H1 (cell line): ENCODE results near the gene ARID5B. TPM values are rescaled to one million over a fixed set of nuclear protein-coding genes. Genes with fewer than 3 reads are reported as not detected.

ENCODE experiments used
- CTCF ChIA-PET: fragments of 300-600 bp; sonication (Branson Sonifier 250); formaldehyde crosslinking; loops from one replicate; lab custom pipeline; 2021; ENCODE audit not compliant: partially characterized antibody; lab: Charles Lee
- POLR2A ChIA-PET: fragments of 300-600 bp; sonication (Branson Sonifier 250); formaldehyde crosslinking; loops from one replicate; lab custom pipeline; 2021; ENCODE audit warnings: inconsistent platforms; ENCODE audit not compliant: partially characterized antibody; lab: Charles Lee
- DNase-seq, 2 experiments: peaks; one replicate each; pipeline versions ENCODE4 v3.0.0 to v3.0.0-alpha.2; 2010 to 2022; ENCODE audit warnings: low spot score in 2 of 2, low read depth in 1 of 2, mixed read lengths in 1 of 2
- FAIRE-seq: peaks from 2 replicates; lab custom pipeline; 2011; peaks lifted over from hg19 to GRCh38; lab: Jason Lieb, UNC
- H2AFZ ChIP-seq: 2 replicates; pipeline ENCODE4 v1.8.1; 2012; ENCODE audit warnings: low read length, inconsistent platforms
- H2AK5ac ChIP-seq: 2 replicates; pipeline ENCODE4 v1.6.1; 2013; ENCODE audit warnings: low read depth, low read length
- H2BK120ac ChIP-seq: replicated peaks from 2 replicates; pipeline ENCODE3; 2013; ENCODE audit warnings: low read depth, low read length, inconsistent platforms
- H2BK12ac ChIP-seq: 2 replicates; pipeline ENCODE4 v1.6.1; 2013; ENCODE audit warnings: low read depth, low read length
- H2BK15ac ChIP-seq: 2 replicates; pipeline ENCODE4 v1.6.1; 2013; ENCODE audit warnings: low read length
- H2BK20ac ChIP-seq: 2 replicates; pipeline ENCODE4 v1.6.1; 2013; ENCODE audit warnings: low read length
- H2BK5ac ChIP-seq: 2 replicates; pipeline ENCODE4 v1.6.1; 2013; ENCODE audit warnings: low read depth, low read length
- H3K14ac ChIP-seq: 2 replicates; pipeline ENCODE4 v1.6.1; 2013; ENCODE audit warnings: inconsistent platforms; ENCODE audit not compliant: insufficient read length
- H3K18ac ChIP-seq: 2 replicates; pipeline ENCODE4 v1.6.1; 2013; ENCODE audit warnings: low read length; ENCODE audit errors: extremely low read depth
- H3K23ac ChIP-seq: 2 replicates; pipeline ENCODE4 v1.6.1; 2013; ENCODE audit warnings: inconsistent platforms; ENCODE audit not compliant: insufficient read length
- H3K23me2 ChIP-seq: 2 replicates; pipeline ENCODE4 v1.6.1; 2013; ENCODE audit warnings: low read depth, low read length
- H3K27ac ChIP-seq: 2 replicates; pipeline ENCODE4 v1.6.1; 2011; ENCODE audit warnings: low read depth, low read length, inconsistent platforms
- H3K27me3 ChIP-seq, 4 experiments: replicated peaks in 1 of 4; 1 replicate in 1 of 4; 2 replicates in 3 of 4; pipeline versions ENCODE4 v1.6.1 to v1.8.1; 2011 to 2013; ENCODE audit warnings: low read length in 3 of 4, mild to moderate bottlenecking in 3 of 4, inconsistent platforms in 2 of 4, mixed read lengths in 2 of 4, moderate library complexity in 1 of 4; ENCODE audit not compliant: control insufficient read depth in 3 of 4, insufficient read depth in 3 of 4; ENCODE audit errors: extremely low read depth in 1 of 4
- H3K36me3 ChIP-seq, 4 experiments: 2 replicates each; pipeline versions ENCODE4 v1.6.1 to v1.8.1; 2011 to 2013; ENCODE audit warnings: mild to moderate bottlenecking in 4 of 4, low read length in 3 of 4, moderate library complexity in 2 of 4, control low read depth in 1 of 4, inconsistent platforms in 1 of 4; ENCODE audit not compliant: insufficient read depth in 4 of 4, control insufficient read depth in 2 of 4
- H3K4ac ChIP-seq: replicated peaks from 2 replicates; pipeline ENCODE3; 2013; ENCODE audit warnings: low read length, low read depth, mixed read lengths, inconsistent platforms; ENCODE audit not compliant: insufficient read length
- H3K4me1 ChIP-seq, 4 experiments: replicated peaks in 1 of 4; 1 replicate in 1 of 4; 2 replicates in 3 of 4; pipeline versions ENCODE4 v1.6.1 to v1.8.1; 2011 to 2013; ENCODE audit warnings: low read length in 3 of 4, inconsistent platforms in 2 of 4, mixed read lengths in 1 of 4; ENCODE audit not compliant: insufficient read depth in 4 of 4, control insufficient read depth in 3 of 4
- H3K4me2 ChIP-seq, 2 experiments: 2 replicates each; pipeline versions ENCODE4 v1.6.1 to v1.8.1; 2011 to 2013; ENCODE audit warnings: low read depth in 2 of 2, low read length in 2 of 2, control low read depth in 1 of 2, inconsistent platforms in 1 of 2, mild to moderate bottlenecking in 1 of 2; ENCODE audit not compliant: insufficient read depth in 1 of 2
- H3K4me3 ChIP-seq, 4 experiments: fragments of 200-600, 300-600 bp in 1 of 4; sonication (generic), shearing (Covaris generic), sonication (Bioruptor Twin) in 1 of 4; 2 replicates each; pipeline versions ENCODE4 v1.5.1 to v1.8.1; 2011 to 2016; ENCODE audit warnings: low read length in 4 of 4, low read depth in 3 of 4, control low read depth in 2 of 4, inconsistent platforms in 2 of 4, mild to moderate bottlenecking in 2 of 4, mixed read lengths in 1 of 4, moderate library complexity in 1 of 4; ENCODE audit not compliant: insufficient read depth in 2 of 4; ENCODE audit errors: extremely low read depth in 1 of 4
- H3K56ac ChIP-seq: replicated peaks from 2 replicates; pipeline ENCODE3; 2013; ENCODE audit warnings: low read depth, mild to moderate bottlenecking, mixed read lengths, low read length, inconsistent platforms; ENCODE audit not compliant: insufficient read length
- H3K79me1 ChIP-seq: 2 replicates; pipeline ENCODE4 v1.6.1; 2013; ENCODE audit warnings: low read depth, low read length, control low read depth
- H3K79me2 ChIP-seq, 2 experiments: 2 replicates each; pipeline versions ENCODE4 v1.6.1 to v1.8.1; 2012 to 2013; ENCODE audit warnings: low read length in 2 of 2, mild to moderate bottlenecking in 2 of 2, inconsistent platforms in 1 of 2; ENCODE audit not compliant: insufficient read depth in 2 of 2, control insufficient read depth in 1 of 2
- H3K9ac ChIP-seq, 4 experiments: replicated peaks in 1 of 4; 1 replicate in 1 of 4; 2 replicates in 3 of 4; pipeline versions ENCODE4 v1.6.1 to v1.8.1; 2011 to 2013; ENCODE audit warnings: low read depth in 3 of 4, low read length in 3 of 4, control low read depth in 2 of 4, mild to moderate bottlenecking in 2 of 4, moderate library complexity in 2 of 4, inconsistent platforms in 1 of 4; ENCODE audit errors: extremely low read depth in 1 of 4
- H3K9me3 ChIP-seq, 2 experiments: 2 replicates each; pipeline versions ENCODE4 v1.6.1 to v1.8.1; 2012 to 2013; ENCODE audit warnings: mild to moderate bottlenecking in 2 of 2, moderate library complexity in 2 of 2, control low read depth in 1 of 2, inconsistent platforms in 1 of 2, low read depth in 1 of 2, low read length in 1 of 2, mixed read lengths in 1 of 2; ENCODE audit not compliant: insufficient read depth in 2 of 2
- H4K20me1 ChIP-seq, 2 experiments: replicated peaks in 1 of 2; 2 replicates each; pipeline versions ENCODE3 to v1.8.1; 2011 to 2013; ENCODE audit warnings: inconsistent platforms in 2 of 2, low read length in 2 of 2, mild to moderate bottlenecking in 1 of 2; ENCODE audit not compliant: insufficient read depth in 2 of 2, control insufficient read depth in 1 of 2
- H4K5ac ChIP-seq: 2 replicates; pipeline ENCODE4 v1.6.1; 2013; ENCODE audit warnings: low read length, low read depth, mixed read lengths, inconsistent platforms; ENCODE audit not compliant: insufficient read length
- H4K8ac ChIP-seq: 2 replicates; pipeline ENCODE4 v1.8.0; 2013; ENCODE audit warnings: mild to moderate bottlenecking, moderate library complexity, low read length, inconsistent platforms; ENCODE audit not compliant: insufficient read depth; ENCODE audit errors: extremely low read depth
- H4K91ac ChIP-seq: replicated peaks from 2 replicates; pipeline ENCODE3; 2013; ENCODE audit warnings: low read length, mixed read lengths, inconsistent platforms; ENCODE audit not compliant: insufficient read length
- BCL11A ChIP-seq, 2 experiments: IDR thresholded peaks; one replicate each; pipeline ENCODE4 v1.6.1; 2011; ENCODE audit warnings: low read depth in 2 of 2, low read length in 2 of 2, mild to moderate bottlenecking in 2 of 2
- TAF7 ChIP-seq: optimal IDR thresholded peaks from 2 replicates; pipeline ENCODE3; 2011; ENCODE audit warnings: low read depth, mild to moderate bottlenecking, inconsistent platforms, low read length, moderate library complexity, borderline replicate concordance
- WGBS, 2 experiments: shearing (Covaris generic) in 1 of 2; methylation state at CpG; one replicate each; pipeline versions ENCODE4 v1.1.6 to v1.1.7; 2013 to 2015; ENCODE audit warnings: low lambda C conversion rate in 2 of 2, mixed read lengths in 2 of 2, inconsistent platforms in 1 of 2, low coverage in 1 of 2, missing lambda C conversion rate in 1 of 2; ENCODE audit not compliant: insufficient replicate concordance in 2 of 2, insufficient coverage in 1 of 2, insufficient read length in 1 of 2; ENCODE audit errors: extremely low coverage in 1 of 2, missing lambda C conversion rate in 1 of 2; 5-methylcytosine and 5-hydroxymethylcytosine counted together
- polyA plus RNA-seq, 7 experiments: library from polyadenylated mRNA; depleted of rRNA in 3 of 7; stranded (reverse) in 5 of 7; unstranded in 2 of 7; fragments of >200 nt in 5 of 7; fragments of 200-250 nt in 2 of 7; gene quantifications; 1 replicate in 5 of 7; 2 replicates in 1 of 7; 4 replicates in 1 of 7; pipeline versions ENCODE4 v1.2.1 to v1.2.3, GENCODE V29; 2011 to 2013; ENCODE audit warnings: missing spikeins in 2 of 7, mixed read lengths in 2 of 7
- total RNA-seq: library from RNA; stranded (reverse); fragmentation: NEBNext Ultra II Directional; extraction: Animal tissue kit (Norgen Biotek cat#: 25700); gene quantifications from 2 replicates; pipeline ENCODE4 v1.2.1, GENCODE V29; 2021
- TF ChIP-seq, protein P1 (sequence below): IDR thresholded peaks from 2 replicates; pipeline ENCODE4 v1.6.1; 2011; ENCODE audit warnings: low read depth, mild to moderate bottlenecking, low read length; ENCODE audit not compliant: insufficient read depth

ARID5B gene
- total and polyA plus RNA-seq, 2 of the 8 experiments (the other 6 are each of a cell fraction or from before 2014, with no cell fraction given), result 0.21 to 1.1 TPM

DNA sequence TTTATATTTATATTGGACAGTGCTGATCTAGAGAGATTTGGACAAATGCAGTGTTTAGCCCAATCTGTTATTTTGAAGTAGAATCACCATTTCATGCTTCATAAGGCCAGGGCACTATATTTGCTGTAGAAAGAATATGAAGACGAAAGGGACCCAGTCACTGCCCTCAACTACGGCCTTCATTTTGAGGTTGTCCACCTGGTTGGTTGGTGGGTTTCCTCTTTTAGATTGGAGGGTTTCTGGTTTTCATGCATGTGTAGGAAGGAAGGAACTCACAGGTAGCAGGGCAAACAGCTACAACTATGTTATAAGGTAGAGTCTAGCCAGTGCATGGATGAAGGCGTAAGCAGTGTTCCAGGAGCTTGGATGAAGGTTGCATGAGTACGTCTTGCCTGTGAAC is 56.3 kb downstream of the ARID5B start:
- H3K23me2 ChIP-seq, result no peaks in the 10 kb centered on the region
- no peak for DNase-seq
- FAIRE-seq, result no peak
- H3K27me3 ChIP-seq, result no peaks in the 10 kb centered on the region
- no peak overlapping the region for H3K14ac ChIP-seq
- H3K4me1 ChIP-seq, result no peaks in the 10 kb centered on the region
- no peak overlapping the region for H2BK120ac ChIP-seq
- 90% methylated on average over 4 of the region's 4 CpGs; no CpG with 5 or more reads in 1 of the 2 experiments for WGBS, 2 experiments
- no peaks in the 10 kb centered on the region for H3K79me1 ChIP-seq
- H4K8ac ChIP-seq, result no peak overlapping the region
- no peak overlapping the region for H4K91ac ChIP-seq
- H2BK15ac ChIP-seq, result no peak overlapping the region
- ChIA-PET CTCF (interaction anchor here (0.5 kb wide), 1 partner anchor 223 kb away, joined by 3 read pairs; no protein-coding TSS in a partner anchor), POLR2A (no interaction called here)
- no peak overlapping the region for H3K4me2 ChIP-seq
- no peak overlapping the region for H2BK12ac ChIP-seq
- H3K18ac ChIP-seq, result no peak overlapping the region
- no peak overlapping the region for H3K23ac ChIP-seq
- H3K27ac ChIP-seq, result no peak overlapping the region
- H3K56ac ChIP-seq, result no peak overlapping the region
- no peak overlapping the region for H2BK20ac ChIP-seq
- no peak overlapping the region for H4K5ac ChIP-seq
- H4K20me1 ChIP-seq, result no peaks in the 10 kb centered on the region
- no peaks in the 10 kb centered on the region for H3K36me3 ChIP-seq
- no peak overlapping the region; the same call in 1 of the 2 replicates for H2AFZ ChIP-seq
- H3K79me2 ChIP-seq, result no peaks in the 10 kb centered on the region
- H3K4me3 ChIP-seq, result no peak overlapping the region
- no peak overlapping the region for H3K9ac ChIP-seq
- TF ChIP-seq, protein P1, sequence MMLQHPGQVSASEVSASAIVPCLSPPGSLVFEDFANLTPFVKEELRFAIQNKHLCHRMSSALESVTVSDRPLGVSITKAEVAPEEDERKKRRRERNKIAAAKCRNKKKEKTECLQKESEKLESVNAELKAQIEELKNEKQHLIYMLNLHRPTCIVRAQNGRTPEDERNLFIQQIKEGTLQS, result no peak
- TF ChIP-seq TAF7 (no peak), BCL11A (IDR thresholded peaks at IDR 0.05; ENCODE audit: low read depth in 2 of 2, low read length in 2 of 2) (no peak)
- no peak overlapping the region for H2BK5ac ChIP-seq
- no peak overlapping the region for H3K4ac ChIP-seq
- H2AK5ac ChIP-seq, result no peak overlapping the region
- H3K9me3 ChIP-seq, result no peaks in the 10 kb centered on the region
